ENCODE results near the gene HLA-DMA. TPM values are rescaled to one million over a fixed set of nuclear protein-coding genes. Genes with fewer than 3 reads are reported as not detected.

Gene HLA-DMA
- total RNA-seq, 4 donors from 2014 or later = 18.3 to 57.0 (median 24.2) TPM

DNA sequence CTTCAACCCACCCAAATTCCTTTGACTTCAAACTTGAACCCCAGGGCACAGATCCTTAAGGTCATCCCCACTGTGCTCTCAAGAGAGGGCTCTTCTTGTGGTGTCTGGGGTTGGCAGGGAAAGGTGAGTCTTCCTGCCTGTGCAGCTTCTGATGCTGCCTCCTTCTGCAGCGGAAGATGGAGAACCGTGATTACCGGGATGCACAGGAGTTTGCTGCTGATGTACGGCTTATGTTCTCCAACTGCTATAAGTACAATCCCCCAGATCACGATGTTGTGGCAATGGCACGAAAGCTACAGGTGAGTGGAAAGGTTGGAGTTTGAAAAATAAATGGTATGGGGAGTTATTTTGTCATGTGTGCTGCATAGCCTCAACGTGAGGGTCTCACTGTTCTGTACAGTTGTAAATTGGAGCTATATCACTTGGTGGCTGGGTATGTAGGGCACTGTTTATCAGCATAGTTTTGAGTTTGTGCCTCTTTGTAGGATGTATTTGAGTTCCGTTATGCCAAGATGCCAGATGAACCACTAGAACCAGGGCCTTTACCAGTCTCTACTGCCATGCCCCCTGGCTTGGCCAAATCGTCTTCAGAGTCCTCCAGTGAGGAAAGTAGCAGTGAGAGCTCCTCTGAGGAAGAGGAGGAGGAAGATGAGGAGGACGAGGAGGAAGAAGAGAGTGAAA lies 24.5 kb upstream of the HLA-DMA start:
- H3K27ac ChIP-seq = no peak overlapping the region
- peaks cover 88% of the 10 kb centered on the region for H3K36me3 ChIP-seq
- H3K4me1 ChIP-seq = peaks cover 44% of the 10 kb centered on the region

DNA sequence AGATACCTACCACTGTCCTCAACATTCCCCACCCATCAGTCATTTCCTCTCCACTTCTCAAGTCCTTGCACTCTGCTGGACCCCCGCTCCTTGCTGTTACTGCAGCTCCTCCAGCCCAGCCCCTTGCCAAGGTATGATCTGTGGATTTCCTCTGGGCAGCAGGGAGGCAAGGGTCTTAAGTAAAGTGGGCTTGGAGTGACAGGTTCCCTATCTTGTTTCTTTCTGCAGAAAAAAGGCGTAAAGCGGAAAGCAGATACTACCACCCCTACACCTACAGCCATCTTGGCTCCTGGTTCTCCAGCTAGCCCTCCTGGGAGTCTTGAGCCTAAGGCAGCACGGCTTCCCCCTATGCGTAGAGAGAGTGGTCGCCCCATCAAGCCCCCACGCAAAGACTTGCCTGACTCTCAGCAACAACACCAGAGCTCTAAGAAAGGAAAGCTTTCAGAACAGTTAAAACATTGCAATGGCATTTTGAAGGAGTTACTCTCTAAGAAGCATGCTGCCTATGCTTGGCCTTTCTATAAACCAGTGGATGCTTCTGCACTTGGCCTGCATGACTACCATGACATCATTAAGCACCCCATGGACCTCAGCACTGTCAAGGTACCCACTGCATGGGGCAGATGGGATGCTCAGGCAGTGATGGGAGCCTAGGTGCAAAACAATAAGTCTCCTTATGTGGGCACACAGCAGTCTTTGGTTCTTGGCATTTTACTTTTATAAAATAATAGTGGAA lies 23.6 kb upstream of the HLA-DMA start:
- 86% methylated on average over 7 of the region's 7 CpGs for whole genome bisulfite sequencing
- no peaks in the 10 kb centered on the region for H3K27me3 ChIP-seq
- H3K27ac ChIP-seq = no peak overlapping the region
- H3K36me3 ChIP-seq = peaks cover 79% of the 10 kb centered on the region
- H3K9me3 ChIP-seq = no peaks in the 10 kb centered on the region
- no peak overlapping the region for H3K4me3 ChIP-seq
- peaks cover 37% of the 10 kb centered on the region for H3K4me1 ChIP-seq
- no peak for DNase-seq (ENCODE audit: low spot score in 2 of 2)
- TF ChIP-seq POLR2A (IDR thresholded peaks at IDR 0.05) (no peak), POLR2AphosphoS5 (IDR thresholded peaks at IDR 0.05) (no peak), EP300 (IDR thresholded peaks at IDR 0.05) (no peak)
- TF ChIP-seq, protein P1, sequence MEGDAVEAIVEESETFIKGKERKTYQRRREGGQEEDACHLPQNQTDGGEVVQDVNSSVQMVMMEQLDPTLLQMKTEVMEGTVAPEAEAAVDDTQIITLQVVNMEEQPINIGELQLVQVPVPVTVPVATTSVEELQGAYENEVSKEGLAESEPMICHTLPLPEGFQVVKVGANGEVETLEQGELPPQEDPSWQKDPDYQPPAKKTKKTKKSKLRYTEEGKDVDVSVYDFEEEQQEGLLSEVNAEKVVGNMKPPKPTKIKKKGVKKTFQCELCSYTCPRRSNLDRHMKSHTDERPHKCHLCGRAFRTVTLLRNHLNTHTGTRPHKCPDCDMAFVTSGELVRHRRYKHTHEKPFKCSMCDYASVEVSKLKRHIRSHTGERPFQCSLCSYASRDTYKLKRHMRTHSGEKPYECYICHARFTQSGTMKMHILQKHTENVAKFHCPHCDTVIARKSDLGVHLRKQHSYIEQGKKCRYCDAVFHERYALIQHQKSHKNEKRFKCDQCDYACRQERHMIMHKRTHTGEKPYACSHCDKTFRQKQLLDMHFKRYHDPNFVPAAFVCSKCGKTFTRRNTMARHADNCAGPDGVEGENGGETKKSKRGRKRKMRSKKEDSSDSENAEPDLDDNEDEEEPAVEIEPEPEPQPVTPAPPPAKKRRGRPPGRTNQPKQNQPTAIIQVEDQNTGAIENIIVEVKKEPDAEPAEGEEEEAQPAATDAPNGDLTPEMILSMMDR (IDR thresholded peaks at IDR 0.05) = no peak

More for the DNA sequence above, 24.5 kb upstream of the HLA-DMA start:
- TF ChIP-seq POLR2A (IDR thresholded peaks at IDR 0.05) (no peak), POLR2AphosphoS5 (IDR thresholded peaks at IDR 0.05) (no peak), EP300 (IDR thresholded peaks at IDR 0.05) (no peak)
- TF ChIP-seq, protein P1 (IDR thresholded peaks at IDR 0.05) = no peak
- Histone ChIP-seq H3K27me3 (no peaks in the 10 kb centered on the region), H3K4me3 (no peak overlapping the region), H3K9me3 (no peaks in the 10 kb centered on the region)
- DNase-seq (ENCODE audit: low spot score in 2 of 2) = no peak
- WGBS = 67% methylated on average over 10 of the region's 10 CpGs

DNA sequence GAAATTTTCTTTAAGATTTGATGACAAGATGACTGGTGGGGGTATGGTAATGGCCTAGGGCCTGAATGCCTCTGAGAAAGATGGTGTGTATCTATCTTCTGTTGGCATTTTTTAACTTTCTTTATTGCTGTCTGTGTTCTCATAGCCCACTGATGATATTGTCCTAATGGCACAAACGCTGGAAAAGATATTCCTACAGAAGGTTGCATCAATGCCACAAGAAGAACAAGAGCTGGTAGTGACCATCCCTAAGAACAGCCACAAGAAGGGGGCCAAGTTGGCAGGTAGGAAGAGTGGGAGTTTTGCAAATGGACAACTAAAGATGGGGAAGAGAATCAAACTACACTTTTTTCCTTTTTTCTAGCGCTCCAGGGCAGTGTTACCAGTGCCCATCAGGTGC lies 23.0 kb upstream of the HLA-DMA start:
- DNase-seq (ENCODE audit: low spot score in 2 of 2) = no peak
- TF ChIP-seq, protein P1 (IDR thresholded peaks at IDR 0.05) = no peak
- no peak for TF ChIP-seq EP300 (IDR thresholded peaks at IDR 0.05)
- Histone ChIP-seq H3K27ac (no peak overlapping the region), H3K27me3 (no peaks in the 10 kb centered on the region), H3K4me3 (peak overlapping the region; percentile 69), H3K36me3 (peaks cover 73% of the 10 kb centered on the region), H3K9me3 (no peaks in the 10 kb centered on the region), H3K4me1 (peaks cover 37% of the 10 kb centered on the region)
- 49% methylated on average over 2 of the region's 2 CpGs for WGBS

DNA sequence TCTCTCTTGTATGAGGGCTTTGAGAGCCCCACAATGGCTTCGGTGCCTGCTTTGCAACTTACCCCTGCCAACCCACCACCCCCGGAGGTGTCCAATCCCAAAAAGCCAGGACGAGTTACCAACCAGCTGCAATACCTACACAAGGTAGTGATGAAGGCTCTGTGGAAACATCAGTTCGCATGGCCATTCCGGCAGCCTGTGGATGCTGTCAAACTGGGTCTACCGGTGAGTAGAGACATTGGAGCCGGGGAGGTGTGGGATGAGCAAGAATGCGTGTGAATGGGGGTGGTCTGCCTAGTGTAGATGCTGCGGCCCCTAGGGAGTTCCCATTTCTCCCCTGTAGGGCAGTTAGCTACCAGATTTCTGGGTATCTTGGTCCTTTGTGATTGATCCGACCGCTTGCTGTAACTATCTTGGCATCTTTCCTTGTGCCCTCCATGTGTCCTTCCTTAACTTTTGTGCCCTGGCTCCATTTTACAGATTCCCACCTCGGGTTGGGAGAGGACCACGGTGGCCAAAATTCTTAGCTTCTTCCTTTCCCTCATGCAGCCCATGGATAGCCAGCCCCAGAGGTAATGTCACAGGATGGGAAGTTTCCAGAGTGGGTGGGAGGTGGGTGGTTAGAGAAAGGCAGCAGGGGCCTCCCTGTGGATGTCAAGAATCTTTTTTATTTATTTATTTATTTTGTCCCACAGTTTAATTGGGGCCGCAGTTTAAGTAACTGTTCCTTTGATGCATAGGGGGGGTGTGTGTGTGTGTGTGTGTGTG lies 21.8 kb upstream of the HLA-DMA start:
- H3K36me3 ChIP-seq = peaks cover 62% of the 10 kb centered on the region
- peak overlapping the region; percentile 69 for H3K4me3 ChIP-seq
- no peaks in the 10 kb centered on the region for H3K9me3 ChIP-seq
- TF ChIP-seq POLR2A (IDR thresholded peaks at IDR 0.05) (no peak), POLR2AphosphoS5 (IDR thresholded peaks at IDR 0.05) (no peak), EP300 (IDR thresholded peaks at IDR 0.05) (no peak)
- TF ChIP-seq, protein P1 (IDR thresholded peaks at IDR 0.05) = no peak
- H3K27me3 ChIP-seq = no peaks in the 10 kb centered on the region
- 7% methylated on average over 14 of the region's 14 CpGs for WGBS
- no peak for DNase-seq (ENCODE audit: low spot score in 2 of 2)
- H3K27ac ChIP-seq = no peak overlapping the region
- peaks cover 37% of the 10 kb centered on the region for H3K4me1 ChIP-seq

DNA sequence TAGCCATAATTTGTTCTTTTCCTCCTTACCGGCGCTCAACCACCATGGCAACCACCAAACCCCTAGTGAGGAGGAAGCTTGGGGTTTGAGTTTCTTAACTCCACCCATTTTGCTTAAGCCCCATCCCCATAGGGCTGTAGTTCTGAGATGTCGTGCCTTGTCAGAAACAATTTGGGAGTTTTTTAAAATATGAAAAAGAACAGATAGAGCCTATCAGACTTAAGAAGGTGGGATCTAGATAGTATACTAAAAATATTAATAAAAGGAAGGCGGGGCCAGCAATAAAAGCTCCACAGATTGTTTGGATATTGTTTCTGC lies 21.1 kb upstream of the HLA-DMA start:
- H3K4me3 ChIP-seq = peak overlapping the region; percentile 69
- peaks cover 37% of the 10 kb centered on the region for H3K4me1 ChIP-seq
- no peak for TF ChIP-seq EP300 (IDR thresholded peaks at IDR 0.05)
- TF ChIP-seq POLR2A (IDR thresholded peaks at IDR 0.05) = no peak
- TF ChIP-seq, protein P1 (IDR thresholded peaks at IDR 0.05) = no peak
- no peak for TF ChIP-seq POLR2AphosphoS5 (IDR thresholded peaks at IDR 0.05)
- DNase-seq (ENCODE audit: low spot score in 2 of 2) = no peak
- peaks cover 54% of the 10 kb centered on the region for H3K36me3 ChIP-seq
- H3K27ac ChIP-seq = no peak overlapping the region
- no peaks in the 10 kb centered on the region for H3K9me3 ChIP-seq
- no peaks in the 10 kb centered on the region for H3K27me3 ChIP-seq
- WGBS = under 1% methylated on average over 4 of the region's 4 CpGs

Data from suprapubic skin (tissue), 4 donors.